Fibroblast of pulmonary artery (primary cell): ENCODE data around the gene GPC1.

Experiments used
- DNase-seq: peaks from one replicate; pipeline ENCODE4 v3.0.0-alpha.2; 2010; ENCODE audit warnings: low read depth
- H3K4me3 ChIP-seq: replicated peaks from 2 replicates; pipeline ENCODE4 v1.5.1; 2011; ENCODE audit warnings: low read depth, mild to moderate bottlenecking, control low read depth, low read length, moderate library complexity
- CTCF ChIP-seq: IDR thresholded peaks from 2 replicates; pipeline ENCODE4 v1.5.1; 2011; ENCODE audit warnings: mild to moderate bottlenecking, control low read depth, low read length, inconsistent platforms; ENCODE audit errors: missing control alignments

The GPC1 gene

GRCh38 chr2:240394549-240394948, 40.9 kb upstream of the GPC1 start:
- no peak for TF ChIP-seq CTCF
- DNase-seq: no peak
- H3K4me3 ChIP-seq: no peak overlapping the region

GRCh38 chr2:240395448-240395847, 40.0 kb upstream of the GPC1 start:
- DNase-seq: no peak
- TF ChIP-seq CTCF: no peak
- H3K4me3 ChIP-seq: no peak overlapping the region

GRCh38 chr2:240395896-240396622, 39.4 kb upstream of the GPC1 start:
- no peak for DNase-seq
- no peak overlapping the region for H3K4me3 ChIP-seq
- TF ChIP-seq CTCF: no peak

GRCh38 chr2:240396623-240397541, 38.6 kb upstream of the GPC1 start:
- no peak for DNase-seq
- H3K4me3 ChIP-seq: no peak overlapping the region
- TF ChIP-seq CTCF: no peak

GRCh38 chr2:240397542-240397916, 37.9 kb upstream of the GPC1 start:
- no peak overlapping the region for H3K4me3 ChIP-seq
- no peak for TF ChIP-seq CTCF
- no peak for DNase-seq

GRCh38 chr2:240397924-240398645, 37.4 kb upstream of the GPC1 start:
- TF ChIP-seq CTCF: no peak
- no peak for DNase-seq
- H3K4me3 ChIP-seq: no peak overlapping the region
